H1 (cell line): Measurements from ENCODE around the gene MREG. TPM values are rescaled to one million over a fixed set of nuclear protein-coding genes. Genes with fewer than 3 reads are reported as not detected.

ENCODE experiments used
- CTCF ChIA-PET: fragments of 300-600 bp; sonication (Branson Sonifier 250); formaldehyde crosslinking; loops from one replicate; lab custom pipeline; 2021; ENCODE audit not compliant: partially characterized antibody; lab: Charles Lee
- POLR2A ChIA-PET: fragments of 300-600 bp; sonication (Branson Sonifier 250); formaldehyde crosslinking; loops from one replicate; lab custom pipeline; 2021; ENCODE audit warnings: inconsistent platforms; ENCODE audit not compliant: partially characterized antibody; lab: Charles Lee
- DNase-seq, 2 experiments: peaks; one replicate each; pipeline versions ENCODE4 v3.0.0 to v3.0.0-alpha.2; 2010 to 2022; ENCODE audit warnings: low spot score in 2 of 2, low read depth in 1 of 2, mixed read lengths in 1 of 2
- FAIRE-seq: peaks from 2 replicates; lab custom pipeline; 2011; peaks lifted over from hg19 to GRCh38; lab: Jason Lieb, UNC
- H2AFZ ChIP-seq: 2 replicates; pipeline ENCODE4 v1.8.1; 2012; ENCODE audit warnings: low read length, inconsistent platforms
- H2AK5ac ChIP-seq: 2 replicates; pipeline ENCODE4 v1.6.1; 2013; ENCODE audit warnings: low read depth, low read length
- H2BK120ac ChIP-seq: replicated peaks from 2 replicates; pipeline ENCODE3; 2013; ENCODE audit warnings: low read depth, low read length, inconsistent platforms
- H2BK12ac ChIP-seq: 2 replicates; pipeline ENCODE4 v1.6.1; 2013; ENCODE audit warnings: low read depth, low read length
- H2BK15ac ChIP-seq: 2 replicates; pipeline ENCODE4 v1.6.1; 2013; ENCODE audit warnings: low read length
- H2BK20ac ChIP-seq: 2 replicates; pipeline ENCODE4 v1.6.1; 2013; ENCODE audit warnings: low read length
- H2BK5ac ChIP-seq: 2 replicates; pipeline ENCODE4 v1.6.1; 2013; ENCODE audit warnings: low read depth, low read length
- H3K14ac ChIP-seq: 2 replicates; pipeline ENCODE4 v1.6.1; 2013; ENCODE audit warnings: inconsistent platforms; ENCODE audit not compliant: insufficient read length
- H3K18ac ChIP-seq: 2 replicates; pipeline ENCODE4 v1.6.1; 2013; ENCODE audit warnings: low read length; ENCODE audit errors: extremely low read depth
- H3K23ac ChIP-seq: 2 replicates; pipeline ENCODE4 v1.6.1; 2013; ENCODE audit warnings: inconsistent platforms; ENCODE audit not compliant: insufficient read length
- H3K23me2 ChIP-seq: 2 replicates; pipeline ENCODE4 v1.6.1; 2013; ENCODE audit warnings: low read depth, low read length
- H3K27ac ChIP-seq: 2 replicates; pipeline ENCODE4 v1.6.1; 2011; ENCODE audit warnings: low read depth, low read length, inconsistent platforms
- H3K27me3 ChIP-seq, 4 experiments: replicated peaks in 1 of 4; 1 replicate in 1 of 4; 2 replicates in 3 of 4; pipeline versions ENCODE4 v1.6.1 to v1.8.1; 2011 to 2013; ENCODE audit warnings: low read length in 3 of 4, mild to moderate bottlenecking in 3 of 4, inconsistent platforms in 2 of 4, mixed read lengths in 2 of 4, moderate library complexity in 1 of 4; ENCODE audit not compliant: control insufficient read depth in 3 of 4, insufficient read depth in 3 of 4; ENCODE audit errors: extremely low read depth in 1 of 4
- H3K36me3 ChIP-seq, 4 experiments: 2 replicates each; pipeline versions ENCODE4 v1.6.1 to v1.8.1; 2011 to 2013; ENCODE audit warnings: mild to moderate bottlenecking in 4 of 4, low read length in 3 of 4, moderate library complexity in 2 of 4, control low read depth in 1 of 4, inconsistent platforms in 1 of 4; ENCODE audit not compliant: insufficient read depth in 4 of 4, control insufficient read depth in 2 of 4
- H3K4ac ChIP-seq: replicated peaks from 2 replicates; pipeline ENCODE3; 2013; ENCODE audit warnings: low read length, low read depth, mixed read lengths, inconsistent platforms; ENCODE audit not compliant: insufficient read length
- H3K4me1 ChIP-seq, 4 experiments: replicated peaks in 1 of 4; 1 replicate in 1 of 4; 2 replicates in 3 of 4; pipeline versions ENCODE4 v1.6.1 to v1.8.1; 2011 to 2013; ENCODE audit warnings: low read length in 3 of 4, inconsistent platforms in 2 of 4, mixed read lengths in 1 of 4; ENCODE audit not compliant: insufficient read depth in 4 of 4, control insufficient read depth in 3 of 4
- H3K4me2 ChIP-seq, 2 experiments: 2 replicates each; pipeline versions ENCODE4 v1.6.1 to v1.8.1; 2011 to 2013; ENCODE audit warnings: low read depth in 2 of 2, low read length in 2 of 2, control low read depth in 1 of 2, inconsistent platforms in 1 of 2, mild to moderate bottlenecking in 1 of 2; ENCODE audit not compliant: insufficient read depth in 1 of 2
- H3K4me3 ChIP-seq, 4 experiments: fragments of 200-600, 300-600 bp in 1 of 4; sonication (generic), shearing (Covaris generic), sonication (Bioruptor Twin) in 1 of 4; 2 replicates each; pipeline versions ENCODE4 v1.5.1 to v1.8.1; 2011 to 2016; ENCODE audit warnings: low read length in 4 of 4, low read depth in 3 of 4, control low read depth in 2 of 4, inconsistent platforms in 2 of 4, mild to moderate bottlenecking in 2 of 4, mixed read lengths in 1 of 4, moderate library complexity in 1 of 4; ENCODE audit not compliant: insufficient read depth in 2 of 4; ENCODE audit errors: extremely low read depth in 1 of 4
- H3K56ac ChIP-seq: replicated peaks from 2 replicates; pipeline ENCODE3; 2013; ENCODE audit warnings: low read depth, mild to moderate bottlenecking, mixed read lengths, low read length, inconsistent platforms; ENCODE audit not compliant: insufficient read length
- H3K79me1 ChIP-seq: 2 replicates; pipeline ENCODE4 v1.6.1; 2013; ENCODE audit warnings: low read depth, low read length, control low read depth
- H3K79me2 ChIP-seq, 2 experiments: 2 replicates each; pipeline versions ENCODE4 v1.6.1 to v1.8.1; 2012 to 2013; ENCODE audit warnings: low read length in 2 of 2, mild to moderate bottlenecking in 2 of 2, inconsistent platforms in 1 of 2; ENCODE audit not compliant: insufficient read depth in 2 of 2, control insufficient read depth in 1 of 2
- H3K9ac ChIP-seq, 4 experiments: replicated peaks in 1 of 4; 1 replicate in 1 of 4; 2 replicates in 3 of 4; pipeline versions ENCODE4 v1.6.1 to v1.8.1; 2011 to 2013; ENCODE audit warnings: low read depth in 3 of 4, low read length in 3 of 4, control low read depth in 2 of 4, mild to moderate bottlenecking in 2 of 4, moderate library complexity in 2 of 4, inconsistent platforms in 1 of 4; ENCODE audit errors: extremely low read depth in 1 of 4
- H3K9me3 ChIP-seq, 2 experiments: 2 replicates each; pipeline versions ENCODE4 v1.6.1 to v1.8.1; 2012 to 2013; ENCODE audit warnings: mild to moderate bottlenecking in 2 of 2, moderate library complexity in 2 of 2, control low read depth in 1 of 2, inconsistent platforms in 1 of 2, low read depth in 1 of 2, low read length in 1 of 2, mixed read lengths in 1 of 2; ENCODE audit not compliant: insufficient read depth in 2 of 2
- H4K20me1 ChIP-seq, 2 experiments: replicated peaks in 1 of 2; 2 replicates each; pipeline versions ENCODE3 to v1.8.1; 2011 to 2013; ENCODE audit warnings: inconsistent platforms in 2 of 2, low read length in 2 of 2, mild to moderate bottlenecking in 1 of 2; ENCODE audit not compliant: insufficient read depth in 2 of 2, control insufficient read depth in 1 of 2
- H4K5ac ChIP-seq: 2 replicates; pipeline ENCODE4 v1.6.1; 2013; ENCODE audit warnings: low read length, low read depth, mixed read lengths, inconsistent platforms; ENCODE audit not compliant: insufficient read length
- H4K8ac ChIP-seq: 2 replicates; pipeline ENCODE4 v1.8.0; 2013; ENCODE audit warnings: mild to moderate bottlenecking, moderate library complexity, low read length, inconsistent platforms; ENCODE audit not compliant: insufficient read depth; ENCODE audit errors: extremely low read depth
- H4K91ac ChIP-seq: replicated peaks from 2 replicates; pipeline ENCODE3; 2013; ENCODE audit warnings: low read length, mixed read lengths, inconsistent platforms; ENCODE audit not compliant: insufficient read length
- CHD2 ChIP-seq: IDR thresholded peaks from 2 replicates; pipeline ENCODE4 v1.6.1; 2012; ENCODE audit warnings: low read length, improper control_type of control experiment
- EZH2 ChIP-seq: fragments of 200-600 bp; sonication (generic); IDR thresholded peaks from 2 replicates; pipeline ENCODE4 v1.7.1; 2012; ENCODE audit warnings: low read depth, mild to moderate bottlenecking, moderate library complexity, low read length, inconsistent platforms; ENCODE audit not compliant: severe bottlenecking
- RFX5 ChIP-seq: IDR thresholded peaks from 2 replicates; pipeline ENCODE4 v1.6.1; 2011; ENCODE audit warnings: low read depth, low read length, improper control_type of control experiment, borderline replicate concordance
- SIX5 ChIP-seq: IDR thresholded peaks from 2 replicates; pipeline ENCODE4 v1.6.1; 2011; ENCODE audit warnings: mild to moderate bottlenecking, low read depth, low read length
- WGBS, 2 experiments: shearing (Covaris generic) in 1 of 2; methylation state at CpG; one replicate each; pipeline versions ENCODE4 v1.1.6 to v1.1.7; 2013 to 2015; ENCODE audit warnings: low lambda C conversion rate in 2 of 2, mixed read lengths in 2 of 2, inconsistent platforms in 1 of 2, low coverage in 1 of 2, missing lambda C conversion rate in 1 of 2; ENCODE audit not compliant: insufficient replicate concordance in 2 of 2, insufficient coverage in 1 of 2, insufficient read length in 1 of 2; ENCODE audit errors: extremely low coverage in 1 of 2, missing lambda C conversion rate in 1 of 2; 5-methylcytosine and 5-hydroxymethylcytosine counted together
- polyA plus RNA-seq, 7 experiments: library from polyadenylated mRNA; depleted of rRNA in 3 of 7; stranded (reverse) in 5 of 7; unstranded in 2 of 7; fragments of >200 nt in 5 of 7; fragments of 200-250 nt in 2 of 7; gene quantifications; 1 replicate in 5 of 7; 2 replicates in 1 of 7; 4 replicates in 1 of 7; pipeline versions ENCODE4 v1.2.1 to v1.2.3, GENCODE V29; 2011 to 2013; ENCODE audit warnings: missing spikeins in 2 of 7, mixed read lengths in 2 of 7
- total RNA-seq: library from RNA; stranded (reverse); fragmentation: NEBNext Ultra II Directional; extraction: Animal tissue kit (Norgen Biotek cat#: 25700); gene quantifications from 2 replicates; pipeline ENCODE4 v1.2.1, GENCODE V29; 2021

The MREG gene
- total and polyA plus RNA-seq, 2 of the 8 experiments (the other 6 are each of a cell fraction or from before 2014, with no cell fraction given), result 7.5 to 31.9 TPM

GRCh38 chr2:215952860-215953637 lies 60.3 kb downstream of the MREG start:
- no peak overlapping the region for H2BK12ac ChIP-seq
- peaks cover 0 to 1% of the 10 kb centered on the region in 2 experiments for H4K20me1 ChIP-seq
- no peak overlapping the region for H3K4ac ChIP-seq
- H2AK5ac ChIP-seq, result no peak overlapping the region
- POLR2A ChIA-PET, result interaction anchor here (0.7 to 1.0 kb wide), 3 partner anchors 16 to 60 kb away, joined by 3 read pairs; no protein-coding TSS in a partner anchor
- CTCF ChIA-PET, result interaction anchor here (0.7 to 7.2 kb wide), 2 partner anchors 69 to 122 kb away, joined by 3 to 47 read pairs; no protein-coding TSS in a partner anchor
- no peaks in the 10 kb centered on the region for H3K23me2 ChIP-seq
- no peak overlapping the region for H4K5ac ChIP-seq
- no peak overlapping the region for H3K4me2 ChIP-seq
- H3K9ac ChIP-seq, result no peak overlapping the region
- H3K9me3 ChIP-seq, result no peaks in the 10 kb centered on the region
- FAIRE-seq (no peak), DNase-seq (peak in 1 of 2 experiments; percentile 24)
- no peak overlapping the region for H3K18ac ChIP-seq
- no peak overlapping the region for H3K4me3 ChIP-seq
- no peak overlapping the region for H2BK15ac ChIP-seq
- no peak overlapping the region for H3K27ac ChIP-seq
- no peak overlapping the region for H3K14ac ChIP-seq
- H2AFZ ChIP-seq, result no peak overlapping the region
- H3K27me3 ChIP-seq, result no peaks in the 10 kb centered on the region
- H2BK5ac ChIP-seq, result no peak overlapping the region
- 90% methylated on average over 4 of the region's 4 CpGs; no CpG with 5 or more reads in 1 of the 2 experiments for whole genome bisulfite sequencing, 2 experiments
- no peaks in the 10 kb centered on the region for H3K4me1 ChIP-seq
- no peak for TF ChIP-seq EZH2
- no peak for TF ChIP-seq SIX5
- TF ChIP-seq CHD2, result no peak
- TF ChIP-seq RFX5, result no peak
- TF ChIP-seq, all 59 proteins: peak for 0
- H3K79me1 ChIP-seq, result no peaks in the 10 kb centered on the region
- H3K36me3 ChIP-seq, result no peaks in the 10 kb centered on the region
- H2BK120ac ChIP-seq, result no peak overlapping the region
- H3K56ac ChIP-seq, result no peak overlapping the region
- H3K79me2 ChIP-seq, result peaks cover 0 to 6% of the 10 kb centered on the region in 2 experiments; a peak in 1 of 4 replicates
- H3K23ac ChIP-seq, result no peak overlapping the region
- H2BK20ac ChIP-seq, result no peak overlapping the region
- no peak overlapping the region for H4K8ac ChIP-seq
- H4K91ac ChIP-seq, result no peak overlapping the region
